SK-MEL-5 (cell line): ENCODE data around the gene FANCE. TPM values are rescaled to one million over a fixed set of nuclear protein-coding genes. Genes with fewer than 3 reads are reported as not detected.

Experiments used
- DNase-seq: peaks from one replicate; pipeline ENCODE4 v3.0.0-alpha.2; 2016; ENCODE audit warnings: low read depth, low spot score
- in situ Hi-C: cut with HindIII; loops from 2 replicates; pipeline ENCODE4 v1.10.0; 2016; ENCODE audit warnings: low sequenced_read_pairs, high pct_unique_total_duplicates, low pct_unique_long_range_greater_than_20kb
- polyA plus RNA-seq, 2 experiments: library from polyadenylated mRNA; depleted of rRNA; stranded (reverse); fragments of >200 nt; gene quantifications; 2 replicates each; pipeline ENCODE4 v1.2.3, GENCODE V29; 2015
- total RNA-seq: library from RNA; depleted of rRNA; stranded (reverse); fragments of >200 nt; shearing (Covaris generic); gene quantifications from 2 replicates; pipeline ENCODE4 v1.2.3, GENCODE V29; 2014; rRNA removed

FANCE gene, protein sequence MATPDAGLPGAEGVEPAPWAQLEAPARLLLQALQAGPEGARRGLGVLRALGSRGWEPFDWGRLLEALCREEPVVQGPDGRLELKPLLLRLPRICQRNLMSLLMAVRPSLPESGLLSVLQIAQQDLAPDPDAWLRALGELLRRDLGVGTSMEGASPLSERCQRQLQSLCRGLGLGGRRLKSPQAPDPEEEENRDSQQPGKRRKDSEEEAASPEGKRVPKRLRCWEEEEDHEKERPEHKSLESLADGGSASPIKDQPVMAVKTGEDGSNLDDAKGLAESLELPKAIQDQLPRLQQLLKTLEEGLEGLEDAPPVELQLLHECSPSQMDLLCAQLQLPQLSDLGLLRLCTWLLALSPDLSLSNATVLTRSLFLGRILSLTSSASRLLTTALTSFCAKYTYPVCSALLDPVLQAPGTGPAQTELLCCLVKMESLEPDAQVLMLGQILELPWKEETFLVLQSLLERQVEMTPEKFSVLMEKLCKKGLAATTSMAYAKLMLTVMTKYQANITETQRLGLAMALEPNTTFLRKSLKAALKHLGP
- total RNA-seq = 9.6 and 9.9 TPM in 2 replicates
- 10.3 and 13.7 TPM in 2 replicates for polyA plus RNA-seq (2015; cell fraction: cytosol; rRNA removed)
- 5.1 and 7.2 TPM in 2 replicates for polyA plus RNA-seq (2015; cell fraction: nucleus; rRNA removed)

DNA sequence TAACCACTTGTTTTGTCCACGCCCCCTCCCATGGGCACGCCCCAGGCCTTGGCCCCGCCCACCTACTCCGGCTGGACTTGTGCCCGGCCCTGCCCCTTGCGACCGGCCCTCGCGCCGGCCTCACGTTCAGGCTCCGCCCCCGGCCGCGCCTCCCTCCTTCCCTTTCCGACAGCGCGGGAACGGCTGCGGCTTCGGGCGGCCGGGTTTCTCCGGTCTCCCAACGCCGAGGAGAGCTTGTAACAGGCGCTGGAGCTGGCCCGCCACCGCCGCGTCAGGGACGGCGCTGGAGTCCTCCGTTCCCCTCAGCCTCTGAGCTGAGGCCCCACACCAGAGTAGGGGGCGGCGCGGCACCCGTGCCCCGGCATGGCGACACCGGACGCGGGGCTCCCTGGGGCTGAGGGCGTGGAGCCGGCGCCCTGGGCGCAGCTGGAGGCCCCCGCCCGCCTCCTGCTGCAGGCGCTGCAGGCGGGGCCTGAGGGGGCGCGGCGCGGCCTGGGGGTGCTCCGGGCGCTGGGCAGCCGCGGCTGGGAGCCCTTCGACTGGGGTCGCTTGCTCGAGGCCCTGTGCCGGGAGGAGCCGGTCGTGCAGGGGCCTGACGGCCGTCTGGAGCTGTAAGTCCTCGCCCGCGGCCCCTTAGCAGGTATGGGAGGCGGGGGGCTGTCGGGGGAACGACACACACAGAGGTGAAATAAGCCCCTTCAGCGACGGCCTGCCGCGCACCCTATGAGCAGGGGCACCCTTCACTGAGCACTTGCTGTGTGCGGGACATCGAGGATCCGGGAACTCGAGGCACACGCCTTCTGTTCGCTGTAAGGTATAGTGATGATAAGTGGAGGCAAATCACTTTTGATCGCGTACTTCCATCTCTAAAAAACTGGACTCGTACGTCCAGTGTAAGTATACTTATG lies at the start of gene FANCE:
TSS of gene FANCE (plus strand) at position 156 of the 908 bp plus-strand sequence. CDS start at position 364, 208 bp downstream.
- in situ Hi-C loops = no loop called here
- peak; percentile 88 for DNase-seq

DNA sequence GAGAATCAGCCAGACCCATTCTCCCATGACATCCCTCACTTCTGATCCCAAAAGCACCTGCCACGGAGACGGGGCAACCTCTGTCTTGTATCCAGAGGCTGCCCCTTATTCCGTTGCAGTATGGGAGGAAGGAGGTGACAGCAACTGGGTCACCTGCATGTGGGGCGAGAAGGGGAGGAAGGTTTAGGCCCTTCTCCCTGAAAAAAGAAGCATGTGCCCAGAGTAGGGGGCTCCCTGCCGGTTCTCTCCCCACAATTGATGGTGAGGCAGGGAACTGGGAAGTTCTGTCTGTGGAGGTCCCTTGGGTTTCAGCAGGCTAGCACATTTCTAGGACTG lies 49.3 kb upstream of the FANCE start:
- in situ Hi-C loops = no loop called here
- DNase-seq = no peak

DNA sequence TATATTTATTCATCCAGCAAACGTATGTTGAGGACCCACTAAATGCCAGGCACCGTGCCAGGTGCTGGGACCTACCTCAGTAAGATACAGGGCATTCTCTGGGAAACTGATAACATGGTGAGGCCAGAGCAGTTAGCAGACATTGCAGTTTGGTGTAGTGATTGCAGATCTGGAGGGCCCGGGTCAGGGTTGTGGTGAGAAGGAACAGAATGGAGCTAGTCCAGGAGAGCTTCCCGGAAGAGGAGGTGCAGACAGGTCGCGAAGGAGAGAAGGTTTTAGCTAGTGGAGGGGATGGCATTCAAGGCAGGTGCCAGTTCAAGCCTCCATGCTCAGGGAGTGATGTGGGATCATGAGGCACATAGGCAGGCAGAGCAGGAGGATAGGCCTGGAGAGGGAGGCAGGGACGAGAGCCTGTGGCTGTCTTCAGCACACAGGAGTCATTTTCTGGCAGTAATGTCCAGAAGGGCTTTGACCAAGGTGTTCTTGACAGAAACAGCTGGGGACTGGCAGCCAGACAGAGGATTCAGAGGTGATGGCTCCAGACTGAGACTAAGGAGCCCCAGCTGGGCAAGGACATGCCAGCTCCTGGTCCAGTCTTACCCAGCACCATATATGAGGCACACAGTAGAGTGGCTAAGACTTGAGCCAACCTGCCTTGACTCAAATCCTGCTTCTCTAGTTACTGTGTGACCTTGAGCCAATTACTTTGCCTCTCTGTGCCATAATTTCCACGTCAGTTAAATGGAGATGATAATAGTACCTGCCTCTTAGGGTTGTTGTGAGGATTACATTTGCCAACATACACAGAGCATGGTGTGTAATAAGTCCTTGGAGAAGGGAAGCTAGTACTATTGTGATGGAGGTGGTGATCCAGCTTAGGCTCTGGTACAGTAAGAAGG lies 48.3 kb upstream of the FANCE start:
- in situ Hi-C loops = no loop called here
- DNase-seq = no peak

DNA sequence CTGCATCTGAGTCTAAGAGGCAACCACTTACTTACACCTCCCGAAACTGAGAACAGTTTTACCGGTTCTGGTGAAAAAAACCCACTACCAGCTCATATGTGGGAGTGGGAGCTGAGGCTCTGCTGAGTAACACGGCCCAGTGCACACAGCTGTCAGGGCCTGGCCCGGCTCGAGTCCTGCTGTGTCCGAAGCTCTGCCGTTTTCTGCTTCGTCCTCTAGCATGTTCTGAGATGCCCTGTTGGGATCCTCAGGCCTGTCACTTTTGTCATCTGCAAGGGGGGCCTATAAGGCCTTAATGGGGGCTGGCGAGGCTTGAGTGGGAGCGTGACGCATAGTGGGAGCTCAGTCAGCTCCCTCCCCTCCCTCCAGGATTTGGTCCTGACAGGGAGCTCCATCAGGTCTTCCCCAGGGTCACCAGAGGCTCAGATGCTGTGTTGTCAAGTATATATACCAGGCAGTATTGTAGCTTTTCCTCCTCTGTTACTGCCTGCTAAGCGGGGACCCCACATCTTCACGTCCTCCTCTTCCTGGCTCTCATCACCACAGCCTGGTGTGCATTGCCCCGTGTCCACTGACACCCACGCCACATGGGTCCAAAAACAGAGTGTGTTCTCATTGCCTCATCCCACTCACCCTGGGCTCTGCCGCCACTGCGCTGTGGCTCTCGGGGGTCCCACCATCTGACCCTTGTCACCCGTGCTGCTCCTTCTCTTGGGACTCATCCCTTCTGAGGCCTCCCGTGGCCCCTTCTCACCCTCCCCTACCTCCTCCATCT lies 45.2 kb upstream of the FANCE start:
- in situ Hi-C loops = no loop called here
- DNase-seq = no peak

DNA sequence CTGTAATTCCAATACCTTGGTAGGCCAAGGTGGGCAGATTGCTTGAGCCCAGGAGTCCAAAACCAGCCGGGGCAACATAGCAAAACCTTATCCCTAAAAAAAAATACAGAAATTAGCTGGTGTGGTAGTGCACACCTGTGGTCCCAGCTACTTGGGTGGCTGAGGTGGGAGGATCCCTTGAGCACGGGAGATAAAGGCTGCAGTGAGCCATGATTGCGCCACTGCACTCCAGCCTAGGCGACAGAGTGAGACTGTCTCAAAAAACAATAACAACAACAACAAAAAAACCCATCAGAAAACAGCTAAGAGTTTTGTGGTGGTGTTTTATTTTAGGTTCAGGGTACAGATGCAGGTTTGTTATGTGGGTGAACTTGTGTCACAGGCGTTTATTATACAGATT lies 42.9 kb upstream of the FANCE start:
- no peak for DNase-seq
- in situ Hi-C loops = no loop called here

DNA sequence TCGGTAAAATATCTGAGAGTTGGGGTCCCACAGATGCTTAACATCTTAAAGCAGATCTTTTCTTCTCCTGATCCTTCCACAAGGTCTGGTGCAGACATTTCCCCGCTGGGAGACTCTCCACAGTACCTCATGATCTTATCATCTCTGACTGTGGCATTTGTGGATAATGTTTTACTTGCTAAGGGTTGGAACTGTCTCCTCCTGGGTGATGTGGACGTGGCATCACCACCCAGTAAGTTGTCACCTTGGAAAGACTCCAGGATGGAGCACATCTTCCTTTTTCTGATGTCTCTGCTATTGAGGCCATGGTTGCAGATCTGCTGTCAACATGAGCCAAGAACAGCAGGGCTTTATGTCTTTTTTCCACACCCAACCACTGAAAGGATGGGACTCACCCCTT lies 42.0 kb upstream of the FANCE start:
- in situ Hi-C loops = no loop called here
- no peak for DNase-seq

DNA sequence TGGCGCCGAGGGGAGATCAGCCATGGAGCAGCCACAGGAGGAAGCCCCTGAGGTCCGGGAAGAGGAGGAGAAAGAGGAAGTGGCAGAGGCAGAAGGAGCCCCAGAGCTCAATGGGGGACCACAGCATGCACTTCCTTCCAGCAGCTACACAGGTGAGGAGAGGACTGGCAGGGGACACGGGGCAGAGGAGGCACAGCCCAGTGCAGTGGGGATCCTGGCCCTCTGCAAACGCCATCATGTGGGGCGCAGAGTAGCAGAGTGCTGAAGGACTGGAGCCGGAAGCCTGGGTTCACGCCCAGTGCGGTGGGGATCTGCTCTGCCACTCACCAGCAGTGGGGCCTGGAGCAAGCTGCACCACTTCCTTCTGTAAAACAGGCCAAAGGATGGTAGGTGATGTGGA lies 41.1 kb upstream of the FANCE start:
- in situ Hi-C loops = no loop called here
- DNase-seq = no peak

DNA sequence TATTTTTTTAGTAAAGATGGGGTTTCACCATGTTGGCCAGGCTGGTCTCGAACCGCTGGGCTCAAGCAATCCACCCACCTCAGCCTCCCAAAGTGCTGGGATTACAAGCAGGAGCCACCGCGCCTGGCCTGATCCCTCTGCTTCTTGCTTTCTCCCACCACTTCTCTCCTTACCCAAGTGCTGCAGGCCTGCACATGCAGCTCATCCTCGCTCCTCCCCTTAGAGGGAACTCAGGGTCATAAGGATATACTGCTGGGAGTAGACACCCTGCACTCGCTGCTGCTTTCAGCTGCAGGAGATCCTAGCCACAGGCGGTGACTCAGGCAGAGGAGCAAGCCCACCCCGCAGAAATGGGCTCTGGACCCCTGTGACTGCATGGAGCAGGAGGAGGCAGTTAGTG lies 40.0 kb upstream of the FANCE start:
- no peak for DNase-seq

DNA sequence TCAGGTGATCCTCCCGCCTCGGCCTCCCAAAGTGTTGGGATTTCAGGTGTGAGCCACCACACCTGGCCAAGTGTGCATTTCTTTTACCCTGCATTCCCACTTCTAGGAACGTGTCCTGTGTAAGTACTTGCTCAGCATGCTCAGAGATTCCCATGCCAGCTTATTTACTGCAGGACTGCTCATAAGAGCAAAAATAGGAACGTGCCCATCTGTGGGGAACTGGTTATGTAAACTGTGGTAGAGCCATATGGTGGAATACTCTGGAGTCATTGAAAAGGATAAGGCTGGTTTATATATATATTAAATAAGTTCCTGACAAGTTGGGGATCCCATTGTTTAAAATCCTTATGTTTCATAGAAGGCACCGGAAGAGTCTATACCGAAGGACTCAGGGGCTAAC lies 38.2 kb upstream of the FANCE start:
- no peak for DNase-seq
- in situ Hi-C loops = no loop called here

More for the DNA sequence above, 40.0 kb upstream of the FANCE start:
- in situ Hi-C loops = no loop called here

DNA sequence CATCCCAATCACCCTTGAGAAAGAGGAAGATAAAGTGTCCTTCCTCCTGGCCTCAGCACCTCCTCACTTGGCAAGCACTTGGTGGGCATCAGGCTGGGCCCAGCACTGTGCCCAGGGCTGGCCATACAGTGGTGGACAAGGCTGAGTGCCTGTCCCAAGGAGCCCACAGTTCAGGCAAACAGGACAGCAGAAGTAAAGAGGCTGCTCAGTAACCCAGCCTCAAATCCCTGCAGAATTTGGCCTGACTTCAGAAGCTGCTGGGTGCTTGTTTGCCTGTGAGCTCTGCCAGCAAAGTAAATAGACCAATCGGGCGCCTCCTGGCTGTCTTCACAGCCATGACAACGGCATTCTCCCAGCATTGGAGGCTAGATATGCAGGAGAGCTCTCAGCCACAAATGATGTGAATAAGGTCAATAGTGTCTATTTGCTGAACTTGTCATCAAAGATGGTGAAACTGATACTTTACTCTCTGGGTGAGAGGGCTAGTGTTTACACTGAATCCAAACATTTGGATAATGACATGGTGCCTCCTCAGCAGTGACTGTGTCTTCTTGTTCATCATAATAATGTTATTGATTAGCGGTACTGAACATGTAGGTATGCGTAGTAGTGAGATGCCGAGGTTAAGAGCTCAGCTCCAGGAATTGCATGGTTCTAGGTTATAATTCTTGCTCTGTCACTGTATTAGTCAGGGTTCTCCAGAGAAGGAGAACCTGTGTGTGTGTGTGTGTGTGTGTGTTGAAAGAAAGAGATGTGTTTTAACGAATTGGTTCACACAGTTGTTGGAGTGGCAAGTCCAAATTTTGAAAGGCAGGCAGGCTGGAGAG lies 36.9 kb upstream of the FANCE start:
- peak; percentile 68 for DNase-seq

DNA sequence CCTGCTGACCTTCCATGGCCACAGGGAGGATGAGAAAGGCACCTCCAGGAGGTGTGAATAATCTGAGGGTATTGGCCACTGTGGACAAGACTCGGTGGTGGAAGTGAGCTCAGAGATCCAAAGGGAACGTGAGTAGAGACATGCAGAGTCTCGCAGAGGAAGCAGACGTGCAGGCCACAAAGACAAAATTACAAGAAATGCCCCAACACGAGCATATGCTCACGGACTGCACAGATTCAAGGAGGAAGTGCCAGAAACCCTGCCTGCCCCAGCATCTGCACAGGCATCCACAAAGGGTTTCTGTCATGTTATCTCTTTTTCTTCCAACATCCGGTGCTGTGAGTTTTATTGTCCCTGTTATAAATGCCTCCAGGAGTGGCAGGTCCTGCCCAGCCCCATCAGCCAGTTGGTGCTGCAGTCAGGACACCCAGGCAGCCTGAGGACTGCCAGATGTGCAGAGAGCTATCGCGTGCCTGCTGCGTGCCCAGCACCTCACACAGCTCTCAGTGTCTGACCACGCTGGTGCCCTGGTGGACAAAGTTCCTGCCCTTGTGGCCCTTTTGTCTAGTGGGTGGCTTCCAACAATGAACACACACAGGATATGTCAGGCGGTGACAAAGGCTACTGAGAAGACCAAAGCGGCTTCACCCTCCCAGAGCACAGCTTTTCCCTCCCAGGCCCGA lies 34.0 kb upstream of the FANCE start:
- in situ Hi-C loops = no loop called here
- no peak for DNase-seq

More for the DNA sequence above, 36.9 kb upstream of the FANCE start:
- in situ Hi-C loops = no loop called here

DNA sequence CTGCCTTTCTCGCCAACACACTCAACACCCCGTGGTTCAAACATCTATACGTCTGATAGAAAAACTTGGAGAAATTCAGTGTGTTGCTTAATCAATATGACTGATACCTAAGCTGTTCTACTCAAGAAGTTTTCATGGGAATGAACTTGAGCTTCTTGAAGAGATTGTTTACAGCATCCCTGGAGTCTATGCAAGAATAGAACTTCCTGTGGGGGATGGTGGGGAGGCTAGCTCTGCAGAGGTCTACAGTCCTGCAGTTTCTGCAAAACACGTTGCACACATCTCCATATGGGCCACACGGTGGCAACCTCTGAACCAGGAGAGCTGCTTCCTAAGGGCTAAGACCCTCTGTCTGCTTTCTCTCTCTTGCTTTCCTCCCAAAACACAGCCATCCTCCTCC lies 32.7 kb upstream of the FANCE start:
- in situ Hi-C loops = no loop called here
- DNase-seq = peak; percentile 47

DNA sequence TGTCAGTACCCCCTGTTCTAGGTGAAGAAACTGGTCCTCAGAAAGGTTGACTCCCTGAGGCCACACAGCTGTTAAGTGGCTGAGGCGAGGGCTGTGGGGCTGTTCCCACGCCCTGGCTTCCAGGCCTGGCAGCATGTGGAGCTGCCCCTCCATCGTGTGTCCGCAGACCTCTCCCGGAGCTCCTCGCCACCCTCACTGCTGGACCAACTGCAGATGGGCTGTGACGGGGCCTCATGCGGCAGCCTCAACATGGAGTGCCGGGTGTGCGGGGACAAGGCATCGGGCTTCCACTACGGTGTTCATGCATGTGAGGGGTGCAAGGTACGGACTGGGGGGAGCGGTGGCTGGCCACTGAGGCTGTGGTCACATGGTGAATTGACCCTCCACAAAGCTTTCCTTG lies 32.2 kb upstream of the FANCE start:
- no peak for DNase-seq
- in situ Hi-C loops = no loop called here

DNA sequence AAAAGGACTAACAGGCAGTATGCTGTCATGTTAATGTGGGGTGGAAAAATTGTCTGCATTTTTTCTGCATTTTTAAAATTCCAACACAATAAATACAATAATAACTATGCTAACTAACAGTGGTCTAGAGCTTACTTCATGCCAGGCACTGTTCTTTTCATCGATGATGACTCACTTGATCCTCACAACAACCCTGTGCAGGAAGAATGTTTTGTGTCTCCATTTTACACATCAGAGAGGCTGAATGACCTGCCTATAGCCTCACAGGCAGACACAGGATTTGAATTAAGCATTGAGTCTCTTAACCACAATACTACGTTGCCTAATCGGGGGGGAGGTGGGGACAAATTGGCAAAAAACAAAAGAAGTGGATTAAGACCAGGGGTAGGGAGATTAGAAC lies 26.9 kb upstream of the FANCE start:
- in situ Hi-C loops = no loop called here
- DNase-seq = no peak

DNA sequence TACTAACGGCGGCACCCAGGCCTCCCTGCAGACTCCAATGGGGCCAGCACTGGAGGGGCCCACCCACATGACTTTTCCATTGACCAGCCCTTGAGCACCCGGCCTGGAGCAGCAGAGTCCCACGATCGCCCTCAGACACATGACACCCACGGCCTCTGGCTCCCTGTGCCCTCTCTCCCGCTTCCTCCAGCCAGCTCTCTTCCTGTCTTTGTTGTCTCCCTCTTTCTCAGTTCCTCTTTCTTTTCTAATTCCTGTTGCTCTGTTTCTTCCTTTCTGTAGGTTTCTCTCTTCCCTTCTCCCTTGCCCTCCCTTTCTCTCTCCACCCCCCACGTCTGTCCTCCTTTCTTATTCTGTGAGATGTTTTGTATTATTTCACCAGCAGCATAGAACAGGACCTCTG lies 26.1 kb upstream of the FANCE start:
- in situ Hi-C loops = no loop called here
- no peak for DNase-seq
